Stimulated activated CD8-positive, alpha-beta memory T cell treated with anti-CD3 and anti-CD28 coated beads, Interleukin-7, amount 100 ng/mL, for 48 hours (primary cell): ENCODE results near the gene HOXA9.

Experiments
- DNase-seq, 2 donors: peaks; one replicate each; pipeline ENCODE4 v3.0.0-alpha.2; 2020; ENCODE audit warnings: low read depth in 1 of 2; ENCODE audit errors: extremely low read depth in 1 of 2

Gene HOXA9

GRCh38 chr7:27144781-27145164, 20.6 kb downstream of the HOXA9 start:
- no peak for DNase-seq

- no peak for DNase-seq
Measured at GRCh38 chr7:27143950-27144780, 21.2 kb downstream of the HOXA9 start.

- DNase-seq: no peak
Measured at GRCh38 chr7:27143023-27143949, 22.1 kb downstream of the HOXA9 start, which contains the start of gene HOXA5. TSS of gene HOXA5 (minus strand) at chr7:27143681. CDS start at chr7:27143607, 74 bp downstream.

GRCh38 chr7:27142580-27143022, 22.7 kb downstream of the HOXA9 start:
- DNase-seq: no peak

GRCh38 chr7:27141923-27142579, 23.3 kb downstream of the HOXA9 start:
- no peak for DNase-seq

GRCh38 chr7:27141137-27141922, 24.0 kb downstream of the HOXA9 start:
- no peak for DNase-seq

GRCh38 chr7:27140126-27140857, 25.0 kb downstream of the HOXA9 start:
- no peak for DNase-seq

GRCh38 chr7:27139334-27140125, 25.8 kb downstream of the HOXA9 start:
- DNase-seq: no peak

- DNase-seq: no peak
Measured at GRCh38 chr7:27138985-27139333, 26.4 kb downstream of the HOXA9 start.

- no peak for DNase-seq
Measured at GRCh38 chr7:27138472-27138871, 26.9 kb downstream of the HOXA9 start.

- DNase-seq: no peak
Measured at GRCh38 chr7:27137640-27138315, 27.6 kb downstream of the HOXA9 start.

- no peak for DNase-seq
Measured at GRCh38 chr7:27134392-27134791, 30.9 kb downstream of the HOXA9 start.

GRCh38 chr7:27133409-27134231, 31.7 kb downstream of the HOXA9 start:
- no peak for DNase-seq

- DNase-seq: no peak
Measured at GRCh38 chr7:27132978-27133377, 32.4 kb downstream of the HOXA9 start.

GRCh38 chr7:27132214-27132613, 33.1 kb downstream of the HOXA9 start:
- no peak for DNase-seq

- DNase-seq: no peak
Measured at GRCh38 chr7:27131390-27131819, 33.9 kb downstream of the HOXA9 start.
